HK-2 (cell line): ENCODE data around the gene SUSD5.
"Not testable (repeated sequence)": the region's sequence is repeated elsewhere in the genome, so short reads cannot be mapped to it uniquely, and the experiment has no call there.

Source experiments
- DNase-seq: peaks from one replicate; pipeline ENCODE4 v3.0.0-alpha.2; 2018; ENCODE audit not compliant: unreplicated experiment

SUSD5 gene

DNA sequence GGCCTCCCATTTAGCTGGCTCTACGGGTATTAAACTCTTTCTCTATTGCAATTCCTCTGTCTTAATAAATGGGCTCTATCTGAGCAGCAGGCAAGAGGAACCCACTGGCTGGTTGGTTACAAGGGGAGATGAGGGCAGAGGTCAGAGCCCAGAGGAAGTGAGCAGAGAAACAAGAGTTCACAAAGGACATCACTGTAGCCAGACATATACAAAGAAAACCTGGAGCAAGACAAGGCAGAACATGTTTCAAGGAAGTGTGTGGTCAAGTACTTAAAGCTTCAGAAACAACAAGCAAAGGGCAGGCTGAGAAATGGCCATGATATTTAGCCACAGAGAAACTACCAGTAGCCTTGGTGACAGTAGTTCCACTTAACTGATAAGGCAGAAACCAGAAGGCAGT is 24.3 kb downstream of the SUSD5 start:
- no peak for DNase-seq

DNA sequence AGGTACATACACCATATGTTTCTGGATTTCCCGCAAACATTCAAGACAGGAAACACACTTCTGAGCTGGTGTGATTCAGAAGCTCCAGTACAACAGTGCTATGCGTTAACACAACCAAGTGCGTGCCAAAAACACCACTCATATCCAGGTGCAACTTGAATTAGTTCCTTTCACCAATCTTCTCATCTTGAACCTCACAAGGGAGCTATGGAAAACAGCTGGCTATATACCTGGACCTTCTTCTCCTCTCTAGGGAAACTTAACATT is 31.3 kb downstream of the SUSD5 start:
- no peak for DNase-seq

DNA sequence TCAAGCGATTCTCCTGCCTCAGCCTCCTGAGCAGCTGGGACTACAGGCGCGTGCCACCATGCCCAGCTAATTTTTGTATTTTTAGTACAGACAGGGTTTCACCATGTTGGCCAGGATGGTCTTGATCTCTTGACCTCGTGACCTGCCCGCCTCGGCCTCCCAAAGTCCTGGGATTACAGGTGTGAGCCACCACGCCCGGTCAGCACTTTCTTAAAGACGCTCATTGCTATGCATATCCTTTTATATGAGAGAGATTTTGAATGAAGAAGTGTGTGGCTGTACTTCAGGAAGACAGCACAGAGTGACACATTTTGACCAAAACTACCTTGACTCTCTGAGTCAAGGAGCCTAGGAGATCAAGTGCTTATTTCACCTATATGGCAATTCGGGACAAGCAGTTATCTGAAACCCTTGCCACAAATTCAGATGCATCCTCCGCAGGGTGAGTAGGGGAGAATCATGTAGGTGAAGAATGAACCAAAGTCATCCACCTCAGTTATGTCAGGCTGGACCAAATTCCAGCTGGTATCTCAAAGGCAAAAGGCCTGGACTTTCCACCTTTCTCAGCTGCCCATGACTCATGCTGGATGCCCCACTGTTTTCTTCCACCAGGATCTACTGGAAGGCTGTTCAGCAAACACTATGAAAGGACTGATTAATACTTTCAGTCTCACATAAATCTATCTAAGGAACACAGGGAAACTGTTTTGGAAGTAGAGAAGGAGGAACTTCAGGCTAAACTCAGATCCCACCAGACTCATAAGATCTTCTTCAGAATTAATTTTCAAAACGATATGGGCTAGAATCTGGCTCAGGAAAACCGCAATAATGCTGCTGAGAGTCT is 31.9 kb downstream of the SUSD5 start:
- no peak for DNase-seq

DNA sequence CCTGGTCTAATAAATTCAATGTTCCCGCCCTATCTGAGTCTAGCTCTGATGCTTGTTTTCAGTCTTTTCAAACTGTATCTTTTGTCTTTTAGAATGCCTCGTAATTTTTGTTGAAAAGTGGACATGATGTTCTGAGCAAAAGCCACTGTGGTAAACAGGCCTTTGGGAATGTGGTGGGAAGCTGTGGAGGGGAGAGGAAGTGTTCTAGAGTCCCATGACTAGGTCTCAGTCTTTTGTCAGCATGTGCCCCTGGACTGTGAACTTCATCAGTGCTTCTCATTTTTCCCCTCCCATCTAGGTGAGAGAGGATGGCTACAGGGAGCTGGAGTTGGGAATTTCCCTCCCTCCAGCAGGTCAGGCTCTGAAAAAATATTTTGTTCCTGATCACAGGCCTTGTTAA is 33.7 kb downstream of the SUSD5 start:
- DNase-seq = no peak

DNA sequence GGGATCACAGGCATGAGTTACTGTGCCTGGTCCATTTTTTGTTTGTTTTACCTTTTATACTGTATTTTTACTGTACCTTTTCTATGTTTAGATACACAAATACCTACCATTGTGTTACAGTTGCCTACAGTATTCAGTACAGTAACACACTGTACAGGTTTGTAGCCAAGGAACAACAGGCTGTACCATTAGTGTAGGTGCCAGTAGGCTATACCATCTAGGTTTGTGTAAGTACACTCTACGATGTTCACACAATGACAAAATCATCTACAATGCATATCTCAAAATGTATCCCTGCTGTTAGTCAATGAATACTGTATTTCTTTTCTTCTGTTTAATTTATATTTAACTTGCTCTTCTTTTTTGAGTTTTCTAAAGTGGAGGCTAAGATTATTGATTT is 37.0 kb downstream of the SUSD5 start:
- not testable (repeated sequence) for DNase-seq

DNA sequence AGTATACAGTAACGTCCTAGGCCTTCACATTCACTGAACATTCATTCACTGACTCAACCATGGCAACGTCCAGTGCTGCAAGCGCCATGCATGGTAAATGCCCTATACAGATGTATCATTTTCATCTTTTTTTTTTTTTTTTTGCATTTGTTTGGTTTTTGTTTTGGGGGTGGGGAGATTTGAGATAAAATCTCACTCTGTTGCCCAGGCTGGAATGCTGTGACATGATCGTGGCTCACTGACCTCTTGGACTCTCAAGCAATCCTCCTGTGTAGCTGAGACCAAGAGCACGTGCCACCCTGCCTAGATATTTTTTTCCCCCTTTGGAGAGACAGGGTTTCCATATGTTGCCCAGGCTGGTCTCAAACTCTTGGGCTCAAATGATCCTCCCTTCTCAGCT is 37.4 kb downstream of the SUSD5 start:
- DNase-seq = no peak

DNA sequence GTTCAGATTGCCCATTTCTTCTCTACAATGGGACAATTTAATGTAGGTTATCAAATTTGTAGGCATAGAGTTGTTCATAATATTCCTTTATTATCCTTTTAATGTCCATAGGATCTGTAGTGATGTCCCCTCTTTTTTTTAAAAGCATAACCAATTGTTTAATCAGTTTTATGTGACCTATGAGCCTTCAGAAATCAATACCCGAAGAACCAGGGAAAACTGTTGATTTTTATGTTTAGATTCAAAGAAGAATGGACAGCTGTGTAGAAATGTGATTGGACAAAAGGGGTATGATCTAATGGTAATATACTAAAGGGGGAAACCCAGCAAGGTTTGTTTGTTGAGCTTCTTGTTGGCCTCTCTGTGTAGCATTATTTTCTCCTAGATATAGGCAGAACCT is 39.5 kb downstream of the SUSD5 start:
- DNase-seq = no peak

DNA sequence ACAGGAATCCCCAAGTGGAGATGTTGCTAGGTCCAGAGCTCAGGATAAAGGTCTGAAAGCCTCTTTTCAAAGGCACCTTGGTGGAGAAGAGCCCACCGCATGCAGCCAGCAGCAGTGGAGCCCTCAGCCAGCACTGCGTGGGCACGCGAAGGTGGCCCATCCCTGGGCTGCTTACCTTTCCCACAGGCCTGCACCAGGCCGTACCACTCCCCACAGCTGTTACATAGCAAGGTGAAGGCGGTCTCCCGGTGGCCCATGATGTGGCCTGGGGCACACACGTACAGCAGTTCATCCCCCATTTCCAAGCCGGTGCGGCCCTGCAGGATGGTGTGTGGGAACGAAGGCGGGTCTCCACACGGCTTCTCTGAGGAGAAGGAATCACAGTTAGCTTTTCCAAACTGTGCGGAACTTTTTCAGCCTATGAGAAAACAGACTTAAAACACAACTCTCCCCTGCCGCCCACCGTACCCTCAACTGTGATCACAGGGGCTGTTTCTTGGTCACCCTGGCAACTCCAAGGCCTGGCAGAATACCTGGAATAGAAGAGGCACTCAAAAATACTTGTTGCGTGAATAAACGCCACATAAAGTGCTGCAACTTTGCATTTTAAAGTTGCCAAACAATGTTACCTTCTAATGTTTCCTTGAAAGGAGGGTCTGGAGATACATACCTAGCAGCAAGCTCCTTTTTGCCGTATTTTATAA is 43.7 kb downstream of the SUSD5 start:
- DNase-seq = no peak

DNA sequence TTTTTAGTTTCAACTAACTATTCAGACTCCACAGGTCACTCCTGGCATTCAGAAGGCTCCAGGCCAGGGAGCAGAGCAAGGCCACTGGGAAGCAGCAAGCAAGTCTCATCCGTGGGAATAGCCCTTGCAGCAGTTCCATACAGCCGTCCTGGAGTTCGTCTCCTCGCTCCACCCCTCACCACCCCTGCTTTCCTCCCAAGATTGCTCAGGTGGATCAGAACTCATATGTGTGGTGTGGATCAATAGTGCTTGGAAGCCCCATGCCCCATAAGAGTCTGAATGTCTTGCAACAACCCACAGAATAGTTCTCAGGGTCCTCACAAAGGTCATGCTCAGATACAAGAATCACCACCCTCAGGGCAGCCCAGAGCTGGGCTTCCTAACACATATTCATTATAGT is 44.5 kb downstream of the SUSD5 start:
- DNase-seq = no peak

DNA sequence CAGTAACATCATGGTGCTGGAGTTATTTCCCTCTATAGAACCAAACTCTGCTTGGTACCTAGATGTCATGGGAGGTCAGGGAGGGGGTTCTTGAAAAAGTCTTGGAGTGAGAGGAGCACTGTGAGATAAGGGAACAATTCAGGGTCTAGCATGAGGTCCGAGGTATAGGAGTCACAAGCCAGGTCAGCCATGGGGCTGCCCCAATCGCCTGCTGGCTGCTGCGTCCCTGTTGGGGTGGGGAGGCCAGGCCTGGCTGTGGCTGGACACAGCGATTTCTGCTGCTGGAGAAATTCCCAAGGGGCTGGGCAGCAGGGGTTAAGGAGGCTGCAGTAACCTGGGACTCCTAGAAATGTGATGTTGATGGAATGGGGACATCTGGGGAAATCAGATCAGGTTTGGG is 44.9 kb downstream of the SUSD5 start:
- no peak for DNase-seq

DNA sequence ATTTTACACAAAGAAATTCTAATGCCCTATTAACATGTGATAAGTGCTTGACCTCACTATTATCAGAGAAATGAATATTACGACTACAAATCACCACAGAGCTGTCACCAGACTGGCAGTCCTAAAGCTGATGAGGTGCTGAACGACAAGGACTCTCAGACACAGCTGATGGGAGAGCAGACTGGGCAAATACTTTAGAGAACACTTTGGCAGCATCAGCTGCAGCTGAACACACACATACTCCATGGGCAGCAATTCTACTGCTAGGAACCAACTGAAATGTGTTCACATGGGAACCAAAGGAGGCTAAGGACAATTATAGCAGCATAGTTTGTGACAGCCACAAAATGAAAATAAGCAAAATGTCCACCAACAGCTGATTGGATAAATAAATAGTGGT is 45.5 kb downstream of the SUSD5 start:
- no peak for DNase-seq

DNA sequence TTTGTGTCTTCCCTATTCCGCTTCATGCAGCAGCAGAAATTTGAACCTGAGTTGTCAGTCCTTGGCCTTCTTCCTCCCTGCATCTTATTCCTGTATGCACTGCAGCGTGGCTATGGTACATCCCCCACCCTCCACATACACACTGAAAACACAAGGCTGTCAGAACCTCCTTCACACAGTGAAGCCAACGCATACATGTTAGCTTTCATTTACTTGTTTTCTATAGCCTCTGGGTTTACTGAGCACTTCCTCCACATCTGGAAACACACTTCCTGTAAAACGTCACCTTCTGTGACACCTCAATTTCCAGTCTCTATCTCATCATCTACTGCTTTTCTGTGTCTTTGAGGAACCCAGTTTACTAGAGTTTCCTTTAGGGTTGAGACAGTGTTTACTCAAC is 47.0 kb downstream of the SUSD5 start:
- no peak for DNase-seq

DNA sequence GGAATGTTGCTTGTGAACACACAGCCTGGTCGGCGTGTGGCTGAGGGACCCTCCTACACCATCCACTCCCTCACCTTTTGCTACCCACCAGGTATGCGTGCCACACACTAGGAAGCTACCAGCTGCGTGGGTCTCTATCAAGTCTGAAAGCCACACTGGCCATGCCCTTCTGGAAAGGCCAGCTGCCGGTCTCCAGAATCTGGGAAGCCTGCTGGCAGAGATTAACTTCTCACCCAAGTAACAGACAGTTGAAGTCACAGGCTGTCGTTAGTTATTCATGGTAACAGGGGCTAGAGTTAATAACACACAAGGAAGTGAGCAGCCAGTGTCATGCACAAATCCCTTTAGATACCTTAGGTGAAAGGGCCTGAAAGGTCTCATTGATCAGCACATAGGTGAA is 48.1 kb downstream of the SUSD5 start:
- DNase-seq = no peak

DNA sequence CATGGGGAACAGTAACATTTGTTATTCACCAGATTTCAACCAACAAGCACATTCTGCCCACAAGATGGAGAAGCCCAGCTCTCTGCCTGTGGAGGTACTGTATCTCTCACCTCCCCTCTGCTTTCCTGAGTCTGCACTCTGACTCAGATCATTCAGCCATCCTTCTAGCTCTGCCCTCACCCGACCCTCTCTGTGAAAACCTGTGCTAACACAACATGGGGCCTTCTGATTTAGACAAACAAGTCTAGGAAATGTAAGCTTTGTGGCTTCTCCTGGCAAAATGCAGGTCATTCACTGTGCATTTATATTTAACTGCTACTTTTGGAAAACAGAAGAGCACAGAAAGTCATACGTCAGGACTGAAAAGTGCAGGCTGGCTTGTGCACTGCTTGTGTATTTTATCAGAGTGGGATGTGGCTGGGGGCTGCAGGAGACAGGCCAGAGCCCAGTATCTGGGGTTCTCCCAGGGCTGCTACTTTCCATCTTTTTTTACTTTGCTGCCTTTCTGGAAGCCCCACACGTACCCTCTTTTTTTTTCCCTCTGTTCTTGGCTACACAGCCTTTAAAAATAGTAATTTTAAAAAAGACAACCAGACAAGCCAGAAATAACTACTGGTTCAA is 50.8 kb downstream of the SUSD5 start:
- DNase-seq = no peak

DNA sequence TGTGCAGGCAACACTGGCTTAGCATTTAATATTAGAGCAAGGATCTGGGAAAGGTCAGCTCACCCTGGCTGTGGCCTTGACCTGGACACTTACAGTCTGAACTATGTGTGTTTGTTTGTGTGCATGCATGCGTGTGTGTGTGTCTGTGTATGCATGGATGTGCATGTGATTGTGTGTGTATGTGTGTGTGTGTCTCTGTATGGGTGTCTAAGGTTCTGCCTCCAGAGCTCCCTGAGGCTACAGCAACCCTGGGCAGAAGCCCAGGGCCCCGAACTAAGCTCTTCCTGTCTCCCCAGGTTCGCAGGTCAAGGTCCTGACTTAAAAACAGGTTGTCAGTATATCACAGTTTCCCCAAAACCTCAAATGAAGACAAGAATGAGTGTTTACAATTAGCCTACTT is 51.3 kb downstream of the SUSD5 start:
- DNase-seq = no peak

DNA sequence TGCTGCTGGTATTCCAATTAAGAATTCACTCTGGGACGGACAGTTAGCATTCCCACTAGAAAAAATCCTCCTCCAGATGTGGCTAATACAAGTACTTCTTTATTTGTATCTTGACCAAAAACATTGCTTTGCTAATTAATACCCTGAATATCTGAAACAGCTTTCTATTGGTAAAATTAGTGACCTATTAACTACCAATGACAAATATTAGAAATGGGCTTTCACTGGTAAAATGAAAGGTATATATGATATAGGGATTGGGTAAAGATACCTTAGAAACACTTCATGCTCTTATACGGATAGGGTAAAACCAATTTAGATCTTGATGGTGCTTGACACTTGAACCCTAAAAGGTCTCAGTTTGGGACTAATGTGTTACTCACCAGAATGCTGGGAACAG is 52.5 kb downstream of the SUSD5 start:
- DNase-seq = no peak

DNA sequence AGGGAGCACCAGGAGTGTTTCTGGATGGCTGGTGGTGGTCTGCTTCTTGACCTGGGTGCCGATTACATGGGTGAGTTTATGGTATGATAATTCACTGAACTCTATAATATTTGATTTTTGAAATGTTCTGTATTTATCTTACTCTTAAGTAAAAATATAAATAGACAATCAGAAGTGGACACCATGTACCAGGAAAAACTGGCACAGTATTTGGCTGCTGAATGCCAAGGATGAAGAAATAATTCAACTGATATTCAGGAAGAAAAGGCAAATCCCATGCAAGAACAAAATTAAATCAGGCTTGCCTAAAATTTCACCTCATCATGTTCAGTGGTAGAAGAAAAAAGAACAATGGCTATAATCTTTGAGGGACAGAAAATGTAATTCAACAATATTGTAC is 53.2 kb downstream of the SUSD5 start:
- DNase-seq = no peak

DNA sequence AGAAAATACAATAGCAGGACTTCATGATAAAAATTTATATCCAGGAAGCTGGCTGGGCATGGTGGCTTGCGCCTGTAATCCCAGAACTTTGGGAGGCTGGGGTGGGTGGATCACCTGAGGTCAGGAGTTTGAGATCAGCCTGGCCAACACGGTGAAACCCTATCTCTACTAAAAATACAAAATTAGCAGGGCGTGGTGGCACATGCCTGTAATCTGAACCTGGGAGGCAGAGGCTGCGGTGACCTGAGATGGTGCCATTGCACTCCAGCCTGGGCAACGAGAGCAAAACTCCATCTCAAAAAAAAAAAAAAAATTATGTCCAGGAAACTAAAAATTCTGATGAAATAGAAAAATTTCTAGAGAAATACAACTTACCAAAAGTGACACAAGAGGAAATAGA is 56.0 kb downstream of the SUSD5 start:
- DNase-seq = not testable (repeated sequence)

DNA sequence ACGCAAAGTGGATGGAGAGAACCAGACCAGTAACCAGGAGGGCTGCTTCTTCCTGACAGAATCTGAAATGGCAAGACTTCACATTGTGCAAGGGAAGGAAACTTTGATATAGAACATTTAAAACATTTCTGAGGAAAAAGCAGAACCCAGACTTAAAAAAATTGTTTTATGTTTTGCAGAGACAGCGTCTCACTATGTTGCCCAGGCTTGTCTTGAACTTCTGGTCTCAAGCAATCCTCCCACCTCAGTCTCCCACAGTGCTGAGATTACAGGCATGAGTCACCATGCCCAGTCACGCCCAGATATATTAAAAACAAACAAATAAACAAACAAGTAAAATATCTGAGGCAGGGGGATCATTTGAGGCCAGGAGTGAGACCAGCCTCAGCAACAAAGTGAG is 58.6 kb downstream of the SUSD5 start:
- no peak for DNase-seq

DNA sequence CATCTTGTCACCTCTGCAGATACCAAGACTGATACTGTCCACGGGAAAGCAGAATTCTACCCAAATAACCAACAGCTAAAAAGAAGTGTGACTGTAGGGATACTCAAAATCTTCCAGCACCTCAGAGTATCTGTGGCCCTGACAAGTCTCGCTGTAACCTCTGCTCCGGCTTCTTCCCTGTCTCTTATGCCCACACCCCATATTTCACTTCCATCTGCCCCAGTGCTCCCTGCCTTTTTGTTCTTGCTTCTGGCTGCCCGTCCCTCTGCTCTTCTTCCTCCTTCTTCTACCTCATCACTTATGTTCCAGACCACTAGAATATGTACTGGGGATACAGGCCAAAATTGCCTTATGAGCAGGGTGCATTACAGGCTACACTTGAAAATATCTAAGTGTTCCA is 59.4 kb downstream of the SUSD5 start:
- no peak for DNase-seq

DNA sequence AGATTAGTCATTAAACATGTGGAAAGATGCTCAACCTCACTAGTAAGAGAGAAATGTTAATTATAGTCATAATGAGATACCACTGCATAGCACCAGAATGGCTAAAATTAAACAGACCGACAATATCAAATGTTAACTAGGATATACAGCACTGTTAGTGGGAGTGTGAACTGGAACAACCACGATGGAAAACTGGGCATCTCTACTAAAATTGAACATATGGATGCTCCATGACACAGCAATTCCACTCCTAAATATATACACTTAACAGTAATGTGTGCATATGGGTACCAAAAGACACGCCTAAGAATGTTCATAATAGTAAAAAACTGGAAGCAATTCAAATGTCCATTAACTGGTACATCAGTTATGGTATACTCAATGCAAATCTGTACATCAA is 63.3 kb downstream of the SUSD5 start:
- no peak for DNase-seq

DNA sequence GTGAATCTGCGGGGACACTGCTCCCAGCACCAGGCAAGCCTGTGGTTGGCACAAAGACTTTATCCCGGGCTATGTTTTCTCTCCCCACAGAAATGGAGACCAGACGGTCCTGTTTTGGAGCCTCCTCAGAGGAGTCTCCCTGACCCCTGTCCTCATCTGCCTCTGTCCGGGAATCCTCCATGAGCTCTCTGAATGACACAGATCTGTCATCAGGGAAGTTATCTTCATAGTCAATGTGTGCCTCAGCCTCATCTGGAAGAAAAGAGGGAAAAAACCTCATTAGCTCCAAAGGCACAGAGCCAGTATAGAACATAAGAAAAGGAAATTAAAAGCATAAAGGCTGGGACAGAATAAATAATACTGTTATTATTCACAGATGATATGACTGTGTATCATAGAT is 64.8 kb downstream of the SUSD5 start:
- DNase-seq = no peak
